Kidney (tissue), 14 donors: ENCODE results near the gene KCTD2. TPM values are rescaled to one million over a fixed set of nuclear protein-coding genes. Genes with fewer than 3 reads are reported as not detected.

Source experiments
- DNase-seq, 5 donors: peaks; one replicate each; pipeline ENCODE4 v3.0.0-alpha.2; 2013 to 2020
- FAIRE-seq: peaks from 2 replicates; lab custom pipeline; 2012; peaks lifted over from hg19 to GRCh38; lab: Jason Lieb, UNC
- H3K27ac ChIP-seq, 2 donors: one replicate each; pipeline ENCODE4 v1.7.0; 2013; ENCODE audit warnings: low read depth in 2 of 2, low read length in 2 of 2, inconsistent platforms in 1 of 2
- H3K27me3 ChIP-seq: one replicate; pipeline ENCODE4 v1.7.1; 2013; ENCODE audit warnings: low read length, inconsistent platforms; ENCODE audit not compliant: control insufficient read depth, insufficient read depth
- H3K36me3 ChIP-seq, 3 donors: one replicate each; pipeline versions ENCODE4 v1.7.0 to v1.7.1; 2013; ENCODE audit warnings: low read length in 3 of 3, control low read depth in 1 of 3, inconsistent platforms in 1 of 3; ENCODE audit not compliant: insufficient read depth in 3 of 3, control insufficient read depth in 2 of 3
- H3K4me1 ChIP-seq, 3 donors: one replicate each; pipeline versions ENCODE4 v1.7.0 to v1.7.1; 2013; ENCODE audit warnings: low read length in 3 of 3, inconsistent platforms in 1 of 3, low read depth in 1 of 3; ENCODE audit not compliant: control insufficient read depth in 2 of 3, insufficient read depth in 2 of 3
- H3K4me3 ChIP-seq, 3 donors: one replicate each; pipeline versions ENCODE4 v1.7.0 to v1.8.1; 2013; ENCODE audit warnings: low read length in 3 of 3, control low read depth in 1 of 3, inconsistent platforms in 1 of 3
- H3K9ac ChIP-seq, 3 donors: one replicate each; pipeline versions ENCODE4 v1.7.0 to v1.7.1; 2013; ENCODE audit warnings: low read length in 3 of 3, control low read depth in 1 of 3, inconsistent platforms in 1 of 3
- H3K9me3 ChIP-seq, 3 donors: one replicate each; pipeline versions ENCODE4 v1.7.0 to v1.7.1; 2013; ENCODE audit warnings: low read length in 3 of 3, control low read depth in 1 of 3, inconsistent platforms in 1 of 3; ENCODE audit not compliant: control insufficient read depth in 2 of 3, insufficient read depth in 1 of 3
- CTCF ChIP-seq: IDR thresholded peaks from 3 replicates; pipeline ENCODE4 v1.5.1; 2012; ENCODE audit warnings: mild to moderate bottlenecking, moderate library complexity, borderline replicate concordance; ENCODE audit not compliant: insufficient read depth; ENCODE audit errors: extremely low read depth
- intact Hi-C: fragments of 100-400 bp; cut with DNase I; formaldehyde crosslinking; loops from one replicate; pipeline ENCODE4 v1.11.1; 2022
- polyA plus RNA-seq: library from polyadenylated mRNA; stranded (reverse); fragments of 350-450 nt; fragmentation: Illumina TruSeq; extraction: RNeasy Lipid Tissue Mini Kit (QIAGEN cat#74804); gene quantifications from one replicate; pipeline ENCODE4 v1.2.3, GENCODE V29; 2014; ENCODE audit warnings: low read depth, low replicate concordance; ENCODE audit not compliant: insufficient read depth
- total RNA-seq: library from RNA; stranded (reverse); fragmentation: NEBNext Ultra II Directional; extraction: Animal tissue kit (Norgen Biotek cat#: 25700); gene quantifications from one replicate; pipeline ENCODE4 v1.2.1, GENCODE V29; 2021
- donor health status: control.
- donor health status: control.
- donor health status: control.
- donor health status: control.
- donor health status: control.
- donor health status: DM: yes; HTN: yes; CAD: no.
- donor health status: Normal renal cell carcinoma (clear cell type).

KCTD2 gene
- total and polyA plus RNA-seq, 2 donors from 2014 or later = 26.0 to 30.2 TPM

DNA sequence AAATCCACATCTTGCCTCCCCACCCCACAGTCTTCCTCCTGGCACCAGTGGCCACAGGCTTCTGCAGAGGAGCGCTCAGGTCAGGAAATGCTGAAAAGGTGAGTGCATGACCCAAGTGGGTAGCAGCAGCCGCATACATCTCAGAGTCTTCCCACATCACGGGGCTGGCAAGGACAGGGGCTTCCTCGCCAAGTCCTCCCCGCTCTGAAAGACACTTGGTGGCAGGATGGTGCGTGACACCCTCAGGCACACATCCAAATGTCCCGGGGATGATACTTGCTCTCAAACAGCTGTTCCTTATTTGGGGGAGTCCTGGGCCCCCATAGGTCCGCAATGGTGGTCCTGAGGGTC is 32.0 kb downstream of the KCTD2 start:
- Histone ChIP-seq H3K9ac (peak overlapping the region in 2 of 3 donors; percentile 22 to 81), H3K4me3 (no peak overlapping the region), H3K27ac (peak overlapping the region; percentile 85 to 95), H3K27me3 (no peaks in the 10 kb centered on the region), H3K4me1 (peaks cover 4 to 41% (median 22%) of the 10 kb centered on the region in 3 donors), H3K9me3 (no peaks in the 10 kb centered on the region), H3K36me3 (no peaks in the 10 kb centered on the region)
- DNase-seq (no peak), FAIRE-seq (no peak)
- no peak for TF ChIP-seq CTCF
- intact Hi-C loops = no loop called here

- TF ChIP-seq CTCF = no peak
- intact Hi-C loops = no loop called here
- H3K4me3 ChIP-seq = no peak overlapping the region
- DNase-seq (no peak), FAIRE-seq (no peak)
- peaks cover 4 to 43% (median 37%) of the 10 kb centered on the region in 3 donors for H3K4me1 ChIP-seq
- H3K9ac ChIP-seq = no peak overlapping the region
- H3K36me3 ChIP-seq = no peaks in the 10 kb centered on the region
- no peaks in the 10 kb centered on the region for H3K27me3 ChIP-seq
- H3K27ac ChIP-seq = peak overlapping the region in 1 of 2 donors; percentile 17
- no peaks in the 10 kb centered on the region for H3K9me3 ChIP-seq
Observed at GRCh38 chr17:75081611-75082540, 34.9 kb downstream of the KCTD2 start.

DNA sequence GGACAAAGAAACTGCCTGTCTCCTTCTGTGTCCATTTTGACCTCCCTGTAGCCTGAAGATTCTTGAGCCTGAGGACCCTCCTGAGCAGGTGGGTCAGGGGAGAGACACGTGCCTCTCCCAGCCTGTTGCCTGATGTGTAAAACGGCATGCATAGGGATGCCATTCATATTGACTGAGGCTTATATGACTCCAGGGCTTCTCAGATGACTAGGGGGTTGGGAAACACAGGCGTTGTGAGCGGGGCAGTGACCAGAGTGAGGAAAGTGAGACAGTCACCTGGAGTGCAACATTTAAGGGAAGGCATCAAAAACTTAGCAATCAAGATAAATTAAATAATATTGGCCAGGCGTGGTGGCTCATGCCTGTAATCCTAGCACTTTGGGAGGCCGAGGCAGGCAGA is 35.7 kb downstream of the KCTD2 start:
- H3K36me3 ChIP-seq = no peaks in the 10 kb centered on the region
- H3K4me3 ChIP-seq = no peak overlapping the region
- H3K27me3 ChIP-seq = no peaks in the 10 kb centered on the region
- no peak for TF ChIP-seq CTCF
- H3K27ac ChIP-seq = peak overlapping the region in 1 of 2 donors; percentile 17
- DNase-seq = peak in 1 of 5 donors; percentile 27
- no peak overlapping the region for H3K9ac ChIP-seq
- H3K9me3 ChIP-seq = no peaks in the 10 kb centered on the region
- intact Hi-C loops = no loop called here
- H3K4me1 ChIP-seq = peaks cover 4 to 39% (median 35%) of the 10 kb centered on the region in 3 donors
- FAIRE-seq = no peak
